Hepatocyte (in vitro differentiated cells): Measurements from ENCODE around the gene TCF7L1.

Source experiments
- CTCF ChIP-seq: fragments of 200-600 bp; sonication (generic); IDR thresholded peaks from 2 replicates; pipeline ENCODE4 v1.5.1; 2016; ENCODE audit warnings: antibody characterized with exemption, mild to moderate bottlenecking; ENCODE audit not compliant: poor library complexity
- EZH2 ChIP-seq: fragments of 200-600 bp; sonication (generic); IDR thresholded peaks from 2 replicates; pipeline ENCODE4 v1.6.1; 2016; ENCODE audit warnings: antibody characterized with exemption, mild to moderate bottlenecking, borderline replicate concordance
- EZH2phosphoT487 ChIP-seq: fragments of 200-600 bp; sonication (generic); IDR thresholded peaks from one replicate; pipeline ENCODE4 v1.6.1; 2018; ENCODE audit warnings: antibody characterized with exemption, mild to moderate bottlenecking, low read depth, moderate library complexity; ENCODE audit not compliant: unreplicated experiment, severe bottlenecking

- TF ChIP-seq EZH2phosphoT487 (no peak), EZH2 (no peak), CTCF (no peak)
Measured at GRCh38 chr2:85106489-85107180, 26.6 kb upstream of the TCF7L1 start.
